Heart left ventricle (tissue), 13 donors: ENCODE data around the gene CAPN12.

Experiments
- POLR2A ChIP-seq, 2 donors: fragments of 450-650 bp; IDR thresholded peaks; one replicate each; pipeline ENCODE4 v1.6.1; 2017; ENCODE audit warnings: antibody characterized with exemption in 2 of 2, mild to moderate bottlenecking in 2 of 2, moderate library complexity in 2 of 2
- TF ChIP-seq, protein P1 (sequence below), 12 donors: fragments of 200-600 bp; sonication (generic) in 4 of 12; IDR thresholded peaks; one replicate each; pipeline versions ENCODE4 v1.5.0 to v1.8.0; 2018 to 2022; ENCODE audit warnings: antibody characterized with exemption in 12 of 12, mild to moderate bottlenecking in 5 of 12
- donor health status: ischemic (EF 13 %, LVEDD 7.1; RV severe dilation, severe dysfunction).
- donor health status: DM: no; HTN: yes; CAD: no.
- donor health status: DM: no; HTN: no; CAD: no.
- donor health status: ischemic (EF 25% LVEDD 6.9; RV normal size, moderate dysfunction).
- donor health status: ischemic (EF 25% LVEDD 5.7; RV mildly dilated, moderate dysfunction).
- donor health status: ischemic (EF 35%, LVEDD 5.7; RV mildly dilated, moderate dysfunction).
- donor health status: nonischemic (EF 11% LVEDD 7.7; RV severe dilation, severe dysfunction).
- donor health status: DM: yes; HTN: yes; CAD: no.
- donor health status: PGD.
- donor health status: ischemic (EF 29% LVEDD 5.4; RV normal size, mild dysfunction).
- donor health status: nonischemic (EF 23%, LVEDD 6.1; RV moderate dilation, normal function).

DNA sequence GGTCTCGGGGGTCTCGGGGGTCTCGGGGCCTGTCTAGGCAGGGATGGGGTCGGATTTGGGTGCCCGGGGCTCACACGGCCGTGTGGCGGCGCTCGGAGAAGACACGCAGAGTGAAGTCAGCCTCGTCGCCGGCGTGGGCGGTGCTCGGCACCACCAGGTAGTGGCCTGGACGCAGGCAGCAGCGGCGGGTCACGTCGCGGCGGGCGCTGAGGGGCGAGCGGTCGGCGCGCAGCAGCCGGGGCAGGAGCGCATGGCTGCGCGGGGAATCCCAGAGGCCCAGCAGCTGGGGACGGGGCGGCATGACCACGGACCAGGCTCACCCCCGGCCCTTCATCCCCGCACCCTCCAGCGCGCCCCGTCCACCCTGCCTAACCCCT, 8.2 kb downstream of the CAPN12 start:
- TF ChIP-seq, protein P1, sequence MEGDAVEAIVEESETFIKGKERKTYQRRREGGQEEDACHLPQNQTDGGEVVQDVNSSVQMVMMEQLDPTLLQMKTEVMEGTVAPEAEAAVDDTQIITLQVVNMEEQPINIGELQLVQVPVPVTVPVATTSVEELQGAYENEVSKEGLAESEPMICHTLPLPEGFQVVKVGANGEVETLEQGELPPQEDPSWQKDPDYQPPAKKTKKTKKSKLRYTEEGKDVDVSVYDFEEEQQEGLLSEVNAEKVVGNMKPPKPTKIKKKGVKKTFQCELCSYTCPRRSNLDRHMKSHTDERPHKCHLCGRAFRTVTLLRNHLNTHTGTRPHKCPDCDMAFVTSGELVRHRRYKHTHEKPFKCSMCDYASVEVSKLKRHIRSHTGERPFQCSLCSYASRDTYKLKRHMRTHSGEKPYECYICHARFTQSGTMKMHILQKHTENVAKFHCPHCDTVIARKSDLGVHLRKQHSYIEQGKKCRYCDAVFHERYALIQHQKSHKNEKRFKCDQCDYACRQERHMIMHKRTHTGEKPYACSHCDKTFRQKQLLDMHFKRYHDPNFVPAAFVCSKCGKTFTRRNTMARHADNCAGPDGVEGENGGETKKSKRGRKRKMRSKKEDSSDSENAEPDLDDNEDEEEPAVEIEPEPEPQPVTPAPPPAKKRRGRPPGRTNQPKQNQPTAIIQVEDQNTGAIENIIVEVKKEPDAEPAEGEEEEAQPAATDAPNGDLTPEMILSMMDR (IDR thresholded peaks at IDR 0.05): no peak
- TF ChIP-seq POLR2A (IDR thresholded peaks at IDR 0.05): no peak
